Neural cell (in vitro differentiated cells): Measurements from ENCODE around the gene SBNO2. TPM values are rescaled to one million over a fixed set of nuclear protein-coding genes. Genes with fewer than 3 reads are reported as not detected.

ENCODE experiments used
- H2AFZ ChIP-seq: fragments of 200-600, 300-800 bp; sonication (generic), shearing (Covaris generic); 2 replicates; pipeline ENCODE4 v1.6.0; 2014; ENCODE audit warnings: low read depth, mild to moderate bottlenecking, antibody characterized with exemption, low read length, moderate library complexity
- H3F3A ChIP-seq: fragments of 200-600 bp; shearing (Covaris generic); 2 replicates; pipeline ENCODE4 v1.6.1; 2016; ENCODE audit warnings: mild to moderate bottlenecking, moderate library complexity, mixed read lengths, antibody characterized with exemption, low read length; ENCODE audit not compliant: insufficient read depth, poor library complexity, severe bottlenecking
- H3K27ac ChIP-seq: fragments of 200-600, 300-800 bp; sonication (generic), shearing (Covaris generic); 2 replicates; pipeline ENCODE4 v1.5.1; 2014; ENCODE audit warnings: mild to moderate bottlenecking, low read length, moderate library complexity
- H3K27me3 ChIP-seq: fragments of 300-800, 200-600 bp; sonication (generic), shearing (Covaris generic); 2 replicates; pipeline ENCODE4 v1.6.0; 2014; ENCODE audit warnings: mild to moderate bottlenecking, low read depth, low read length, moderate library complexity; ENCODE audit not compliant: insufficient read depth
- H3K36me3 ChIP-seq: fragments of 300-800, 200-600 bp; sonication (generic), shearing (Covaris generic); 2 replicates; pipeline ENCODE4 v1.5.1; 2014; ENCODE audit warnings: mild to moderate bottlenecking, antibody characterized with exemption, low read length, moderate library complexity; ENCODE audit not compliant: insufficient read depth
- H3K4me2 ChIP-seq: fragments of 300-800, 200-600 bp; sonication (generic), shearing (Covaris generic); 2 replicates; pipeline ENCODE4 v1.6.0; 2014; ENCODE audit warnings: mild to moderate bottlenecking, low read length
- H3K4me3 ChIP-seq: fragments of 300-800, 200-600 bp; sonication (generic), shearing (Covaris generic); 2 replicates; pipeline ENCODE4 v1.5.1; 2014; ENCODE audit warnings: mild to moderate bottlenecking, low read length, moderate library complexity
- H3K79me2 ChIP-seq: fragments of 200-600 bp; shearing (Covaris generic); replicated peaks from 2 replicates; pipeline ENCODE4 v1.6.0; 2014; ENCODE audit warnings: mild to moderate bottlenecking, low read length, moderate library complexity; ENCODE audit not compliant: insufficient read depth
- H3K9ac ChIP-seq: fragments of 300-800, 200-600 bp; sonication (generic), shearing (Covaris generic); 2 replicates; pipeline ENCODE4 v1.6.1; 2016; ENCODE audit warnings: mild to moderate bottlenecking, low read length, mixed read lengths
- H3K9me2 ChIP-seq: fragments of 200-600 bp; shearing (Covaris generic); 2 replicates; pipeline ENCODE4 v1.6.1; 2016; ENCODE audit warnings: mild to moderate bottlenecking, low read length, mixed read lengths; ENCODE audit not compliant: insufficient read depth
- H3K9me3 ChIP-seq: fragments of 200-600, 300-800 bp; sonication (generic), shearing (Covaris generic); 2 replicates; pipeline ENCODE4 v1.6.1; 2016; ENCODE audit warnings: mild to moderate bottlenecking, mixed run types, low read length, moderate library complexity, mixed read lengths
- H4K20me1 ChIP-seq: fragments of 200-600 bp; shearing (Covaris generic); 2 replicates; pipeline ENCODE4 v1.6.1; 2016; ENCODE audit warnings: mild to moderate bottlenecking, mixed run types; ENCODE audit not compliant: insufficient read depth
- CTCF ChIP-seq: fragments of 450-650 bp; IDR thresholded peaks from 2 replicates; pipeline ENCODE4 v1.5.1; 2014; ENCODE audit warnings: antibody characterized with exemption, mild to moderate bottlenecking, moderate library complexity; ENCODE audit not compliant: poor library complexity, severe bottlenecking
- EP300 ChIP-seq: fragments of 450-650 bp; conservative IDR thresholded peaks from 2 replicates; pipeline ENCODE4 v1.6.1; 2014; ENCODE audit warnings: antibody characterized with exemption, mild to moderate bottlenecking, moderate library complexity; ENCODE audit not compliant: poor library complexity, severe bottlenecking
- EZH2 ChIP-seq: fragments of 200-600, 300-800 bp; shearing (Covaris generic), sonication (generic); IDR thresholded peaks from 2 replicates; pipeline ENCODE4 v1.6.1; 2014; ENCODE audit warnings: antibody characterized with exemption, low read length, borderline replicate concordance, mild to moderate bottlenecking; ENCODE audit not compliant: insufficient read depth, poor library complexity, severe bottlenecking
- MXI1 ChIP-seq: fragments of 450-650 bp; conservative IDR thresholded peaks from 2 replicates; pipeline ENCODE4 v1.6.1; 2014; ENCODE audit warnings: antibody characterized with exemption, mild to moderate bottlenecking; ENCODE audit not compliant: poor library complexity, severe bottlenecking
- POLR2AphosphoS5 ChIP-seq: IDR thresholded peaks from 2 replicates; pipeline ENCODE4 v1.6.1; 2012
- RAD21 ChIP-seq: fragments of 450-650 bp; conservative IDR thresholded peaks from 2 replicates; pipeline ENCODE4 v1.6.1; 2014; ENCODE audit warnings: antibody characterized with exemption, mild to moderate bottlenecking, moderate library complexity
- REST ChIP-seq: IDR thresholded peaks from 2 replicates; pipeline ENCODE4 v1.6.1; 2012; ENCODE audit warnings: borderline replicate concordance
- SMC3 ChIP-seq: fragments of 450-650 bp; conservative IDR thresholded peaks from 2 replicates; pipeline ENCODE4 v1.6.1; 2014; ENCODE audit warnings: antibody characterized with exemption, mild to moderate bottlenecking, moderate library complexity; ENCODE audit not compliant: poor library complexity
- TAF1 ChIP-seq: IDR thresholded peaks from 2 replicates; pipeline ENCODE4 v1.6.1; 2012; ENCODE audit warnings: low read depth
- polyA plus RNA-seq: library from polyadenylated mRNA; depleted of rRNA; stranded (reverse); fragments of >200 nt; gene quantifications from 2 replicates; pipeline ENCODE4 v1.2.3, GENCODE V29; 2014

SBNO2 gene
- polyA plus RNA-seq, 1 donor from 2014 or later = 4.8 TPM

- H4K20me1 ChIP-seq = no peaks in the 10 kb centered on the region
- H3K4me3 ChIP-seq = no peak overlapping the region
- no peaks in the 10 kb centered on the region for H3F3A ChIP-seq
- no peak overlapping the region for H3K9ac ChIP-seq
- H3K9me3 ChIP-seq = no peaks in the 10 kb centered on the region
- no peaks in the 10 kb centered on the region for H3K27me3 ChIP-seq
- no peaks in the 10 kb centered on the region for H3K9me2 ChIP-seq
- H3K27ac ChIP-seq = no peak overlapping the region
- H3K4me2 ChIP-seq = no peak overlapping the region
- H2AFZ ChIP-seq = no peak overlapping the region
- no peaks in the 10 kb centered on the region for H3K79me2 ChIP-seq
- TF ChIP-seq EZH2 = no peak
- TF ChIP-seq REST = no peak
- no peak for TF ChIP-seq RAD21
- no peaks in the 10 kb centered on the region for H3K36me3 ChIP-seq
These were observed 94.4 kb downstream of the SBNO2 start for GRCh38 chr19:1079566-1080111.

- no peak overlapping the region for H3K27ac ChIP-seq
- TF ChIP-seq CTCF = no peak
- no peak for TF ChIP-seq TAF1
- TF ChIP-seq MXI1 = no peak
- TF ChIP-seq SMC3 = no peak
- TF ChIP-seq REST = no peak
- TF ChIP-seq EZH2 = no peak
- no peak for TF ChIP-seq RAD21
- TF ChIP-seq POLR2AphosphoS5 = no peak
- TF ChIP-seq EP300 = no peak
- no peak overlapping the region for H3K9ac ChIP-seq
- H3K79me2 ChIP-seq = no peaks in the 10 kb centered on the region
- no peaks in the 10 kb centered on the region for H3K9me3 ChIP-seq
- no peak overlapping the region for H3K4me3 ChIP-seq
- H3K27me3 ChIP-seq = peaks cover 8% of the 10 kb centered on the region
- H3K4me2 ChIP-seq = no peak overlapping the region
- H3K36me3 ChIP-seq = no peaks in the 10 kb centered on the region
- no peaks in the 10 kb centered on the region for H4K20me1 ChIP-seq
- H3F3A ChIP-seq = no peaks in the 10 kb centered on the region
- no peaks in the 10 kb centered on the region for H3K9me2 ChIP-seq
- no peak overlapping the region for H2AFZ ChIP-seq
These were observed 97.1 kb downstream of the SBNO2 start for GRCh38 chr19:1076951-1077350.
